ENCODE results near the gene GADD45B. TPM values are rescaled to one million over a fixed set of nuclear protein-coding genes. Genes with fewer than 3 reads are reported as not detected.

Gene GADD45B
- total RNA-seq = 119 and 194 TPM in 2 replicates

GRCh38 chr19:2475702-2476450 is at the start of gene GADD45B:
TSS of gene GADD45B (plus strand) at chr19:2476127. CDS start at chr19:2476359, 232 bp downstream.

GRCh38 chr19:2427429-2428320 is 48.3 kb upstream of the GADD45B start, which contains the start of gene TIMM13:
TSS of gene TIMM13 (minus strand) at chr19:2427586. CDS start at chr19:2427533, 53 bp downstream.

Other genes with a start within 250 kb of the GADD45B start
- gene PLEKHJ1, start 239.8 kb upstream of the GADD45B start, total RNA-seq = 48.3 and 67.2 TPM in 2 replicates
- gene SF3A2, start 239.3 kb upstream of the GADD45B start, total RNA-seq = 33.0 and 33.6 TPM in 2 replicates
- gene AMH, start 226.8 kb upstream of the GADD45B start, total RNA-seq = 0.32 TPM in 1 of 2 replicates, not detected in the other
- gene JSRP1, start 219.7 kb upstream of the GADD45B start, total RNA-seq = not detected in 2 replicates
- not detected in 2 replicates for gene PEAK3, start 194.0 kb upstream of the GADD45B start, total RNA-seq
- gene LINGO3, start 168.0 kb upstream of the GADD45B start, total RNA-seq = 0.49 TPM in 1 of 2 replicates, not detected in the other
- gene LSM7, start 147.5 kb upstream of the GADD45B start, total RNA-seq = 120 and 145 TPM in 2 replicates
- gene SPPL2B, start 147.4 kb upstream of the GADD45B start, total RNA-seq = 53.8 and 62.2 TPM in 2 replicates
- not detected in 2 replicates for gene TMPRSS9, start 115.9 kb upstream of the GADD45B start, total RNA-seq
- 61.6 and 75.1 TPM in 2 replicates for gene TIMM13, start 48.5 kb upstream of the GADD45B start, total RNA-seq
- 49.5 and 66.4 TPM in 2 replicates for gene LMNB2, start 19.2 kb upstream of the GADD45B start, total RNA-seq
- under 0.01 TPM in 1 of 2 replicates, not detected in the other for gene GNG7, start 226.6 kb downstream of the GADD45B start, total RNA-seq
- 0.90 and 1.8 TPM in 2 replicates for gene DIRAS1, start 245.2 kb downstream of the GADD45B start, total RNA-seq

Data from cardiac atrium fibroblast (primary cell).